GM12878 (cell line): ENCODE measurements around the gene SH3BGRL3. TPM values are rescaled to one million over a fixed set of nuclear protein-coding genes. Genes with fewer than 3 reads are reported as not detected.

ENCODE experiments used
- ATAC-seq: fragments of 200-7000 bp; cut with Tn5 transposase; 3 replicates; pipeline ENCODE4 v1.9.1; 2020; ENCODE audit warnings: mild to moderate bottlenecking, moderate library complexity
- BruUV-seq: library from RNA; stranded (reverse); fragments of 400-500 nt; replicated peaks from 2 replicates; lab custom pipeline; 2021; lab: Mats Ljungman, UMichigan
- CTCF ChIA-PET: fragments of 300-600 bp; sonication (Branson Sonifier 250); formaldehyde crosslinking; extraction: SDS; loops from one replicate; lab custom pipeline; 2021; ENCODE audit warnings: inconsistent platforms; lab: Yijun Ruan, JAX
- POLR2A ChIA-PET: fragments of 350-600 bp; formaldehyde crosslinking; extraction: SDS; loops from one replicate; lab custom pipeline; 2021; ENCODE audit warnings: inconsistent platforms; lab: Charles Lee
- RAD21 ChIA-PET: fragments of 300-600 bp; sonication (Branson Sonifier 250); formaldehyde crosslinking; loops from one replicate; lab custom pipeline; 2023; ENCODE audit warnings: antibody characterized with exemption; ENCODE audit not compliant: unreplicated experiment; lab: Charles Lee
- SMC1A ChIA-PET: fragments of 300-600 bp; sonication (Branson Sonifier 250); formaldehyde crosslinking; loops from one replicate; lab custom pipeline; 2023; ENCODE audit not compliant: unreplicated experiment, uncharacterized antibody; lab: Charles Lee
- DNase-seq: peaks from one replicate; pipeline ENCODE4 v3.0.0-alpha.2; 2011; ENCODE audit warnings: low read depth, low spot score
- FAIRE-seq: peaks from 3 replicates; lab custom pipeline; 2011; peaks lifted over from hg19 to GRCh38; lab: Jason Lieb, UNC
- H2AFZ ChIP-seq: 2 replicates; pipeline ENCODE4 v1.6.0; 2011; ENCODE audit warnings: low read depth, low read length, control low read depth; ENCODE audit not compliant: control insufficient read depth
- H3K27ac ChIP-seq: 2 replicates; pipeline ENCODE4 v1.5.1; 2011; ENCODE audit warnings: control low read depth; ENCODE audit not compliant: control insufficient read depth, insufficient read depth
- H3K27me3 ChIP-seq, 2 experiments: replicated peaks in 1 of 2; 2 replicates each; pipeline versions ENCODE4 v1.6.0 to v1.6.1; 2011; ENCODE audit warnings: low read length in 1 of 2; ENCODE audit not compliant: control insufficient read depth in 2 of 2, insufficient read depth in 2 of 2
- H3K36me3 ChIP-seq, 2 experiments: 2 replicates each; pipeline ENCODE4 v1.5.1; 2011; ENCODE audit warnings: low read length in 1 of 2; ENCODE audit not compliant: control insufficient read depth in 2 of 2, insufficient read depth in 2 of 2
- H3K4me1 ChIP-seq: 2 replicates; pipeline ENCODE4 v1.6.1; 2011; ENCODE audit warnings: mild to moderate bottlenecking, low read length, moderate library complexity, mixed read lengths; ENCODE audit not compliant: control insufficient read depth, insufficient read depth
- H3K4me2 ChIP-seq: 2 replicates; pipeline ENCODE4 v1.6.0; 2011; ENCODE audit warnings: control low read depth; ENCODE audit not compliant: control insufficient read depth, insufficient read depth
- H3K4me3 ChIP-seq: fragments of 200-600 bp; sonication (generic); 2 replicates; pipeline ENCODE4 v1.5.1; 2016
- H3K79me2 ChIP-seq: 2 replicates; pipeline ENCODE4 v1.6.0; 2011; ENCODE audit warnings: low read length; ENCODE audit not compliant: control insufficient read depth, insufficient read depth
- H3K9ac ChIP-seq: 2 replicates; pipeline ENCODE4 v1.8.0; 2011; ENCODE audit warnings: low read length, control low read depth, mixed read lengths; ENCODE audit not compliant: control insufficient read depth, insufficient read depth
- H3K9me3 ChIP-seq: replicated peaks from 3 replicates; pipeline ENCODE4 v1.5.1; 2011; ENCODE audit warnings: mild to moderate bottlenecking, low read length; ENCODE audit not compliant: control insufficient read depth, insufficient read depth
- H4K20me1 ChIP-seq: 2 replicates; pipeline ENCODE4 v1.6.0; 2011; ENCODE audit not compliant: control insufficient read depth, insufficient read depth
- ELK1 ChIP-seq: IDR thresholded peaks from 2 replicates; pipeline ENCODE4 v1.6.1; 2012; ENCODE audit warnings: low read depth, low read length, improper control_type of control experiment
- NRF1 ChIP-seq: conservative IDR thresholded peaks from 2 replicates; pipeline ENCODE4 v1.6.1; 2011; ENCODE audit warnings: mild to moderate bottlenecking, low read depth, low read length, improper control_type of control experiment
- WGBS: methylation state at CpG from one replicate; pipeline ENCODE4 v1.1.6; 2016; ENCODE audit warnings: low lambda C conversion rate; ENCODE audit not compliant: insufficient replicate concordance, insufficient coverage; ENCODE audit errors: missing lambda C conversion rate; 5-methylcytosine and 5-hydroxymethylcytosine counted together
- in situ Hi-C: fragments of 300-500 bp; cut with MboI; formaldehyde crosslinking; loops from 9 replicates; pipeline ENCODE4 v1.14.3; 2018; ENCODE audit warnings: mixed read lengths
- intact Hi-C: fragments of 100-400 bp; cut with micrococcal nuclease; formaldehyde crosslinking; loops from one replicate; pipeline ENCODE4 v1.14.2; 2022; ENCODE audit not compliant: unreplicated experiment
- polyA plus RNA-seq, 11 experiments: library from polyadenylated mRNA; depleted of rRNA in 4 of 11; unstranded in 6 of 11; stranded (reverse) in 5 of 11; fragments of >200 nt; fragmentation: Nextera tagmentation in 4 of 11; fragmentation: Illumina TruSeq in 1 of 11; extraction: Ambion mirVana in 4 of 11; extraction: Trizol in 1 of 11; gene quantifications; 1 replicate in 1 of 11; 2 replicates in 10 of 11; pipeline versions ENCODE4 v1.2.1 to v1.2.3, GENCODE V29; 2011 to 2016; ENCODE audit warnings: inconsistent platforms in 2 of 11, missing spikeins in 2 of 11, low read depth in 1 of 11
- total RNA-seq, 4 experiments: library from RNA; depleted of rRNA in 3 of 4; stranded (reverse); fragments of >200 nt in 3 of 4; fragmentation: Illumina TruSeq in 1 of 4; extraction: Trizol in 1 of 4; gene quantifications; 2 replicates each; pipeline versions ENCODE4 v1.2.1 to v1.2.3, GENCODE V29; 2013 to 2021

Gene SH3BGRL3
- total and polyA plus RNA-seq, 10 of the 15 experiments (the other 5 are each of a cell fraction or from before 2014, with no cell fraction given), result 39.7 to 390 (median 118) TPM

GRCh38 chr1:26286064-26286416 lies 6.2 kb downstream of the SH3BGRL3 start:
- ChIA-PET CTCF (interaction anchor here (0.6 to 18.0 kb wide), 24 partner anchors 10 to 737 kb away, joined by 3 to 879 read pairs (median 10); partner anchors contain the start of genes CD52, CEP85, UBXN11 and ZNF593), SMC1A (interaction anchor here (0.6 to 11.1 kb wide), 13 partner anchors 10 to 243 kb away, joined by 3 to 474 read pairs (median 12); partner anchors contain the start of genes CD52 and UBXN11), RAD21 (interaction anchor here (0.6 to 8.7 kb wide), 12 partner anchors 10 to 938 kb away, joined by 3 to 477 read pairs (median 11); partner anchors contain the start of genes CD52, DHDDS and UBXN11), POLR2A (interaction anchor here (9.2 kb wide), 1 partner anchor 32 kb away, joined by 253 read pairs; the partner anchor contains the start of gene CD52)
- Histone ChIP-seq H3K9ac (no peak overlapping the region), H4K20me1 (no peaks in the 10 kb centered on the region), H3K36me3 (peaks cover 3 to 4% of the 10 kb centered on the region in 2 experiments; a peak in 2 of 4 replicates), H3K9me3 (no peaks in the 10 kb centered on the region), H2AFZ (no peak overlapping the region), H3K27ac (peak overlapping the region; percentile 86; the same call in 1 of the 2 replicates), H3K4me3 (no peak overlapping the region), H3K79me2 (peaks cover 7% of the 10 kb centered on the region), H3K4me1 (peaks cover 76% of the 10 kb centered on the region), H3K4me2 (no peak overlapping the region; the same call in 1 of the 2 replicates), H3K27me3 (no peaks in the 10 kb centered on the region)
- WGBS, result 93% methylated on average over 2 of the region's 2 CpGs
- ATAC-seq (no peak), DNase-seq (no peak), FAIRE-seq (no peak)
- TF ChIP-seq NRF1 (no peak), ELK1 (0 out of 2 replicates have a peak, but pooled peaks have one; percentile 42)
- no TSS peak for BruUV-seq
- in situ Hi-C loops, result loop anchor here (5.0 kb wide), 1 partner anchor 36 kb away; no protein-coding TSS in a partner anchor
- intact Hi-C loops, result no loop called here
